ENCODE measurements around the gene RNF144B. TPM values are rescaled to one million over a fixed set of nuclear protein-coding genes. Genes with fewer than 3 reads are reported as not detected.
A peak's percentile ranks its signal among the peaks of the same experiment; 100 is the strongest.
"Not testable (repeated sequence)": the region's sequence is repeated elsewhere in the genome, so short reads cannot be mapped to it uniquely, and the experiment has no call there.

Gene RNF144B
- polyA plus RNA-seq (ENCODE audit: insufficient read length in 10 of 10) = 10 to 100 TPM in 4 of 10 donors, 1 to 10 TPM in 6; 5.1 to 14.9 (median 8.7) TPM
- long read RNA-seq, donor 1 = 0 reads
- long read RNA-seq, donor 2 = 0 reads
- long read RNA-seq, donor 3 = 0 reads
- long read RNA-seq, donor 4 = 0 reads
- long read RNA-seq, donor 5, full-length matches to known transcripts = 1 of 1 reads
- long read RNA-seq, donor 5, partial matches to known transcripts = 0 of 1 reads
- long read RNA-seq, donor 5, other reads (novel, unspliced or antisense) = 0 of 1 reads
- long read RNA-seq, donor 6 = 0 reads
- long read RNA-seq, donor 7, full-length matches to known transcripts = 1 of 1 reads
- long read RNA-seq, donor 7, partial matches to known transcripts = 0 of 1 reads
- long read RNA-seq, donor 7, other reads (novel, unspliced or antisense) = 0 of 1 reads
- long read RNA-seq, donor 8 = 0 reads
- long read RNA-seq, donor 9 = 0 reads

DNA sequence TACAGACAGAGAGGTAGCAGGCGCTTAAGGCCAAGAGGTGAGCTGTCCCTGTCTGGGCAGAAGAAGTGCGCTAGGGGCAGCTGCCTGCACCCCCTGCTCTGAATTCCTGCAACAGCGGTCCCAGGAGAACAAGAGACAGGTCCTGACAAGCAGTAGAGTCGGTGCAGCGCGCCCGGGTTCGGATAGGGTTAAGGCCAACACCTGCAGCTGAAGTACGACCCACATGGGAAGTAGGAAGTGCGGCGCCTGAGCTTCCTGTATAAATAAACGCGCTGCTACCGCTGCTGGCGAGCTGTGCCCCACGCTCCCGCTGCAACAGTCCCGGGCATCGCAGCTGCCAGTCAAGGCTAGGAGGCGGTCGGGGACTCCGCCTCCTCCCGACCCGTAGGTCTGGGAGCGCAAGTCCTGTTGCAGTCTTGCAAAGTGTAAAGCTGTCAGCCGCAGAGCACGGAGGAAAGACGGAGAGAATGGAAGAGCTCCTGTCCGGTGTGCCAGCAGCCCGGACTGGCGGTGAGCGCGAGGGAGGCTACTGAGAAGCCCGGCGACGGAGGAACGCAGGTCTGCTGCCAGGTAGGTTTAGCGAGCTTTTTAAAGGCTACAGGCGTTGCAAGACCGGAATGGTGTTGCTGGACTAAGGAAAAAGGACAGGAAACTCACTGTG, at the start of gene RNF144B:
TSS of gene RNF144B (plus strand) at position 290 of the 661 bp plus-strand sequence. CDS start 12,185 bp downstream, outside the sequence.
- DNase-seq = peak; percentile 53 to 81 (median 55)

GRCh38 chr6:18339599-18339998, 47.6 kb upstream of the RNF144B start:
- DNase-seq = no peak

- no peak for DNase-seq
Observed at GRCh38 chr6:18340781-18341551, 46.2 kb upstream of the RNF144B start.

DNA sequence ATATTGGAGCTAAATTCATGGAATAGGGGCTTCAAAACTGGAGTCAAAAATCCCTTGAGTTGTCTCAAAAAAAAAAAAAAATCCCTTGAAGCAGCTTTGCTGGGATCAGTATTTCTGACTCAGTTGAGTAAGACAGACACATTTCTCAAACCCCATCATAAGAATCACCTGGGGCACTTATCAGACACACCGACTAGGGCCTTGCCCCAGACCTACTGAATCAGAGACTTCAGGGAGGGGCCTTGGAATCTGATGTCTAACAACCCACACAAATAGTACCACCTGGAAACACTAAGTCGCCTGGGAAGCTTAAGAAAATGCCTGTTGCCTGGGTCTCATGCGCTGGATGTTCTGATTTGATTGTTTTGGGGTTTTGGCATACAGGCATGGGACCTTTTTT, 44.9 kb upstream of the RNF144B start:
- DNase-seq = no peak

DNA sequence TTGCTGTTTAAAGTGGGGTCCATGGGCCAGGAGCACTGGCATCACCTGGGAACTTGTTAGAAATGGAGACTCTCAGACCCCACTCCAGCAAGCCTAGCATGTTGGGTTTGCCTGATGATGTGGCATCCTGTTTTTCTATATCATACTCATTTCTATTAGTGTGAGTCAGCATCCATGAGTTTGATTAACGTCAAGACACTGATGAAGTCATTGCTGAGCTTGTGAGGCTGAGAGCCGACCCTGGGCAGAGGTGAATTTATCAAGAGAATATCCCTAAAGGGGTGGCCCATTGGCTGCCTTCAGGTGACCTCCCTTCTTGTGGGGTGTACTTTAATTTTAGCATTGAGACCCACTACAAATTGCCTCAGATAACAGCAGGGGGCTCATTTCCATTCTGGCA, 43.4 kb upstream of the RNF144B start:
- DNase-seq = peak in 1 of 3 donors; percentile 31

- no peak for DNase-seq
Observed at GRCh38 chr6:18347021-18347577, 40.1 kb upstream of the RNF144B start.

- no peak for DNase-seq
Observed at GRCh38 chr6:18347866-18348265, 39.3 kb upstream of the RNF144B start.

GRCh38 chr6:18349386-18349785, 37.8 kb upstream of the RNF144B start:
- DNase-seq = no peak

GRCh38 chr6:18350271-18350670, 36.9 kb upstream of the RNF144B start:
- DNase-seq = no peak

- DNase-seq = no peak
Observed at GRCh38 chr6:18350712-18351111, 36.4 kb upstream of the RNF144B start.

DNA sequence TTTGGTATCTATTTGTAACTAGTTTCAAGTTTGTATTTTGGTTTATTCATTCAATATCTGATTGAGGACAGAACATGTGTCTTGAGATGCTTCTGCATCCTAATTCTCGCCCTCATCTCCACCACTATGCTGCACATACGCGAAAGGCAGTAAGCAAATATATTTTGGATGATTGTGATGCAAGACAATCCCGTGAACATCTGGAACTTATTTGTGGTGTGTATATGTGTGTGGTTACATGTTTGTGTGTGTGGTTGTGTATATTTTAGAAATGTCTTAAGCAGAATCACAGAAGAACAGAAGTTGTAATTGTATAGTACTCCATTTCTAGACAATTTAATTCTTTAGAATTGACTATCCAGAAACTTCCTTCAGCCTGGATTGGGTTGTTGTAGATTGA, 35.1 kb upstream of the RNF144B start:
- no peak for DNase-seq

DNA sequence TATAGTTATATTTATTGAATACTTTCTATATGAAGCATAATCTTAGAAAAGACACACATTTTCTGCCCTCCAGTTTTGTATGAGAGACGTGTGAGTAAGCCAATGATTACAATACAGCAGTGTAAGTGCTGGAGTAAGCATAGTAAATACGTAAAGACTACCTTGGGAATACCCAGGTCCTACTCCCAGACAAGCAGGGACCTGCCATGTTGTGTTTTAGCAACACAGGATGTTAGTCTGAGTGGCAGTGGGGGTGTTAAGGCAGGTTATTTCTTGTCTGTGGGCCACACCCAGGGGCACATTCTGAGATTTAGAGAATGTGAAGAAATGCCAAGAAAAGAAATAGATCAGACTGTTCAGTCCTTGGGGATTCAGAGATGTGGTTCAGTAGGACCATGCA, 34.3 kb upstream of the RNF144B start:
- no peak for DNase-seq

GRCh38 chr6:18353251-18353650, 33.9 kb upstream of the RNF144B start:
- DNase-seq = no peak

GRCh38 chr6:18357546-18357945, 29.6 kb upstream of the RNF144B start:
- not testable (repeated sequence) for DNase-seq

DNA sequence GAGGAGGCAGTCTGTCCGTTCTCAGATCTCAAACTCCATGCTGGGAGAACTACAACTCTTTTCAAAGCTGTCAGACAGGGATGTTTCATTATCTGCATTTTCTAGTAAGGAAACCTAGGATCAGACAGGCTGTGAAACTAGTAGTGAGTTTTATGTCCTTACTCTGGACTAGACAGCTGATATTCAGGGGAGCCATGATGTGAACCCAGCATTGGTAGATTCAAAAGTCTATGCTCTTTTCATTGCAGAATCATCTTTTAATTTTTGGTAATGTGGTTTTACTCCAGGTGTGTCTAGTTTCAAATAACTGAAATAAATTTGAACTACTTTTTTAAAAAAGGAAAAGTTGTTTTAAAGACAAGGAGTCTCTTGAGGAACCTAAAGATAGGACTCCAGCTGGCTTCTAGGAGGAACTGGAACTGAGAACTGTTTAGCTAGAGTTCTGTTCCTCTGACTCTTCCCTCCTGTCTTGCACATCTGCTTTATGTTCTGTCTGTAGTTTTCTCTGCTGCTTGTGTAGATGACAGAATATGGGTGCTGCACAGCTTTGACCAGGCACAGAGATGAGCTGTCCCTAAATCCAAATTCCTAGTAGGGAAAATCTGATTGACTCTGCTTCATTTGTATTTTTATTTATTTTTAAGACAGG, 27.8 kb upstream of the RNF144B start:
- peak in 1 of 3 donors; percentile 25 for DNase-seq

GRCh38 chr6:18360188-18360587, 27.0 kb upstream of the RNF144B start:
- no peak for DNase-seq

GRCh38 chr6:18362058-18362561, 25.0 kb upstream of the RNF144B start:
- peak; percentile 54 to 81 (median 70) for DNase-seq

DNA sequence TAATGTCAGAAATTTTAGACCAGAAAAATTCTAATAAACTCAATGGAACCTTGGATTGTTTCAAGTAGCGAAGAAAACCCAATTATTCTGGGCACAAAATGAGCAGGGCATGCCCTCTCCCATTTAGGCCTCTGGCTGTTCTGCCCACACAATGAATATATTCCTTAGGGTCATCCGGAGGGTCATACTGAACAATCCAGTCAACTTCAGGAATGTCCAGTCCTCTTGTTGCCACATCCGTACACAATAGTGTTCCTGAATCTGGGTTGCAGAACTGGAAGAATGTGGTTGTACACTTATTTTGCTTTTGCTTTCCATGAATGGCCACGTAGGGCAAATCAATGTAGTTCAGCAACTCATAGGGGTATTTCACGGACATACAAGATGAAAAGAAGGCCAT, 23.4 kb upstream of the RNF144B start:
- no peak for DNase-seq

DNA sequence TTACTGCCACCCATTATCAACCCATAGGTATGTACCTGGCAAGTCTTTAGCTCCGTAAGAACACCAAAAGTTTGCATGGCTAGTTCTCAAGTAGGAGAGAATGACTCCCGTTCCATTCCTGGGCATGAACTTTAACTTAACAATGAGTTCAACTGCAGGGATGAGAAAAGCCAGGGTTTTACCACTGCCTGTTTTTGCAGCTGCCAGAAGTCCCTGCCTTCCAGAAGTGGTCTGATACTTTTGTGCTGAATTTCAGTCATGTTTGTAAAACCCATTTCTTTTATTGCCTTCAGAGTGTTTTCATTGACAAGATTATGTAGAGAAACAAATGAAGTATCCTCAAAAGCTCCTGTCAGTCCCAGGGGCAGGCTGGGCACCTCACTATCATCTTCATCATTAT, 22.6 kb upstream of the RNF144B start:
- DNase-seq = not testable (repeated sequence)

DNA sequence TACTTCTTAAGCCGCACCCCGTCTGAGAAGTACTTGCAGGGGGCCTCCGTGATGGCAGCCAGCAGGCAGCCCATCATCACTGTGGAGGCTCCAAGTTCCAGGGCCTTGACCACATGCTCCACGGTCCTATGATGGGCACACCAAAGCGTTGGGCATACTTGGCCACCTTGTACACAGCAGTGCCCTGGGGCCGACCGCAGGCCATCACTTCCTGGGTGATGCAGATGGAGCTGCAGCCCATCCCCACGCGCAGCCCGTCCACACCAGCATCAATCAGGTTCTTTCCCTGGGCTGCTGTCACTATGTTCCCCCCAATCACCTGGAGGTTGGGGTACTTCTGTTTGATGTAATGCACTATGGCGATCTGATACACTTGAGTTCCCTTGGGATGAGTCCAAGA, 19.8 kb upstream of the RNF144B start:
- DNase-seq = no peak

Measured in muscle of back (tissue), 13 donors.